B cell (primary cell): ENCODE measurements around the gene FAM222A. TPM values are rescaled to one million over a fixed set of nuclear protein-coding genes. Genes with fewer than 3 reads are reported as not detected.

ENCODE experiments used
- ATAC-seq: fragments of 200-7000 bp; cut with Tn5 transposase; one replicate; pipeline ENCODE4 v1.10.0; 2021; ENCODE audit warnings: low read depth, mild to moderate bottlenecking, moderate number of reproducible peaks, moderate library complexity
- CTCF ChIA-PET: fragments of 350-600 bp; sonication (Branson Sonifier 250); formaldehyde crosslinking; loops from one replicate; lab custom pipeline; 2021; ENCODE audit warnings: antibody characterized with exemption, inconsistent platforms; lab: Charles Lee
- POLR2A ChIA-PET: fragments of 350-600 bp; sonication (Branson Sonifier 250); formaldehyde crosslinking; loops from one replicate; lab custom pipeline; 2021; ENCODE audit warnings: antibody characterized with exemption; lab: Charles Lee
- DNase-seq: peaks from one replicate; pipeline ENCODE4 v3.0.0; 2013
- H2AFZ ChIP-seq: 2 replicates; pipeline ENCODE4 v1.6.1; 2012; ENCODE audit warnings: mild to moderate bottlenecking, low read depth, low read length; ENCODE audit not compliant: insufficient read depth, poor library complexity, severe bottlenecking
- H3K27ac ChIP-seq, 2 donors: 1 replicate in 1 of 2; 2 replicates in 1 of 2; pipeline ENCODE4 v1.5.1; 2012 to 2013; ENCODE audit warnings: low read length in 2 of 2, mild to moderate bottlenecking in 2 of 2, moderate library complexity in 1 of 2
- H3K27me3 ChIP-seq, 4 experiments: fragments of 200-600 bp in 1 of 4; sonication (generic) in 1 of 4; replicated peaks in 1 of 4; 1 replicate in 2 of 4; 2 replicates in 2 of 4; pipeline versions ENCODE4 v1.6.1 to v1.7.0; 2013 to 2016; ENCODE audit warnings: low read length in 3 of 4, mild to moderate bottlenecking in 2 of 4, mixed read lengths in 1 of 4, moderate library complexity in 1 of 4; ENCODE audit not compliant: insufficient read depth in 4 of 4, control insufficient read depth in 3 of 4; ENCODE audit errors: control extremely low read depth in 1 of 4
- H3K36me3 ChIP-seq, 2 experiments: replicated peaks in 1 of 2; 1 replicate in 1 of 2; 2 replicates in 1 of 2; pipeline versions ENCODE4 v1.6.1 to v1.7.1; 2013; ENCODE audit warnings: low read length in 1 of 2; ENCODE audit not compliant: insufficient read depth in 2 of 2, control insufficient read depth in 1 of 2; ENCODE audit errors: control extremely low read depth in 1 of 2, extremely low read depth in 1 of 2
- H3K4me1 ChIP-seq, 2 donors: fragments of 200-600 bp in 1 of 2; sonication (generic) in 1 of 2; 1 replicate in 1 of 2; 2 replicates in 1 of 2; pipeline versions ENCODE4 v1.5.1 to v1.6.1; 2013 to 2017; ENCODE audit warnings: low read length in 2 of 2; ENCODE audit not compliant: control insufficient read depth in 2 of 2, insufficient read depth in 2 of 2
- H3K4me2 ChIP-seq: replicated peaks from 2 replicates; pipeline ENCODE3; 2012; ENCODE audit warnings: mild to moderate bottlenecking, low read depth, low read length; ENCODE audit not compliant: poor library complexity, severe bottlenecking
- H3K4me3 ChIP-seq, 5 experiments: fragments of 200-600 bp in 1 of 5; sonication (generic) in 1 of 5; 1 replicate in 3 of 5; 2 replicates in 2 of 5; pipeline versions ENCODE4 v1.5.1 to v1.7.0; 2011 to 2016; ENCODE audit warnings: low read length in 4 of 5, mild to moderate bottlenecking in 4 of 5, low read depth in 2 of 5, control low read depth in 1 of 5, moderate library complexity in 1 of 5; ENCODE audit not compliant: insufficient read depth in 1 of 5; ENCODE audit errors: control extremely low read depth in 1 of 5, extremely low read depth in 1 of 5
- H3K79me2 ChIP-seq: fragments of 200-600 bp; sonication (generic); one replicate; pipeline ENCODE4 v1.6.0; 2016; ENCODE audit warnings: low read length; ENCODE audit not compliant: control insufficient read depth, insufficient read depth
- H3K9ac ChIP-seq: fragments of 200-600 bp; sonication (generic); 2 replicates; pipeline ENCODE4 v1.6.1; 2017; ENCODE audit warnings: mild to moderate bottlenecking, low read length, moderate library complexity
- H3K9me3 ChIP-seq, 3 donors: one replicate each; pipeline versions ENCODE4 v1.6.1 to v1.7.1; 2013; ENCODE audit warnings: low read length in 2 of 3; ENCODE audit not compliant: control insufficient read depth in 2 of 3, insufficient read depth in 1 of 3; ENCODE audit errors: control extremely low read depth in 1 of 3
- H4K20me1 ChIP-seq: 2 replicates; pipeline ENCODE4 v1.6.0; 2012; ENCODE audit warnings: mild to moderate bottlenecking, low read length; ENCODE audit not compliant: insufficient read depth, control insufficient read depth, poor library complexity, severe bottlenecking
- H3K27ac Mint-ChIP-seq: one replicate; pipeline ENCODE4 v1.8.0; 2021; ENCODE audit warnings: mixed read lengths
- H3K27me3 Mint-ChIP-seq: one replicate; pipeline ENCODE4 v1.8.0; 2021; ENCODE audit warnings: mixed read lengths
- H3K4me1 Mint-ChIP-seq: one replicate; pipeline ENCODE4 v1.8.0; 2021; ENCODE audit warnings: mixed read lengths
- H3K4me3 Mint-ChIP-seq: one replicate; pipeline ENCODE4 v1.8.0; 2021; ENCODE audit warnings: mixed read lengths
- H3K9me3 Mint-ChIP-seq: one replicate; pipeline ENCODE4 v1.8.0; 2022; ENCODE audit warnings: mixed read lengths; ENCODE audit not compliant: insufficient read depth
- EZH2 ChIP-seq: IDR thresholded peaks from 2 replicates; pipeline ENCODE4 v1.6.1; 2012; ENCODE audit warnings: borderline replicate concordance, low read depth, mild to moderate bottlenecking, moderate library complexity, low read length; ENCODE audit not compliant: insufficient read depth, poor library complexity, severe bottlenecking
- WGBS: methylation state at CpG from one replicate; pipeline ENCODE4 v1.1.5; 2013; ENCODE audit warnings: missing lambda C conversion rate; ENCODE audit not compliant: insufficient coverage; 5-methylcytosine and 5-hydroxymethylcytosine counted together
- intact Hi-C: fragments of 100-400 bp; cut with micrococcal nuclease; formaldehyde crosslinking; loops from one replicate; pipeline ENCODE4 v1.10.0; 2022
- polyA plus RNA-seq: library from polyadenylated mRNA; depleted of rRNA; stranded (reverse); fragments of >200 nt; gene quantifications from 2 replicates; pipeline ENCODE4 v1.2.3, GENCODE V29; 2012
- total RNA-seq, 2 donors: library from RNA; stranded (reverse); fragments of 120-200 nt in 1 of 2; gene quantifications; 1 replicate in 1 of 2; 2 replicates in 1 of 2; pipeline versions ENCODE4 v1.2.3 to v1.2.4, GENCODE V29; 2013 to 2022
- TF ChIP-seq, protein P1 (sequence below): fragments of 200-600 bp; IDR thresholded peaks from one replicate; pipeline ENCODE4 v1.8.0; 2022; ENCODE audit warnings: antibody characterized with exemption, mild to moderate bottlenecking

The FAM222A gene
- total and polyA plus RNA-seq, 2 donors (not counting 1 experiment from before 2014, with no cell fraction given) = 0.49 to 4.6 TPM

DNA sequence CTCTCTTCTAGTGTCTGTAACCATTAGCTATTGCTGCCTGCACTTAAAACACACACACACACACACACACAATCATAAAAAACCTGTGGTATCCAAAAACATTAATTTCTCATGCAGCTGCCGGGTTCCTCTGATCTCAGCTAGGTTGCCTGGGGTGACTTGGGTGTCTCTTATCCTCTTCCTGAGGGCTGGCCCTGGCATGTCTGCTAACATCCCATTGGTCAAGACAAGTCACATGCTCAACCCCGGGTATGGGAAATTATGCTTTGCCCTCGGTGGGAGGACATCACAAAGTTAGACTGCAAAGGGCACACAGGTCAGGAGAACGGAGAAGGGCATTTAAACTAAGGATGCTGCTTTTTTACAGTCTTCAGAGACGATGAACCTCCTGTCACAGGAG is 63.9 kb downstream of the FAM222A start:
- POLR2A ChIA-PET = no interaction called here
- no peak for DNase-seq
- Mint-ChIP-seq H3K4me3 (no peak overlapping the region), H3K9me3 (no peaks in the 10 kb centered on the region), H3K27me3 (peaks cover 3% of the 10 kb centered on the region), H3K27ac (no peak overlapping the region), H3K4me1 (peaks cover 6% of the 10 kb centered on the region)
- no peaks in the 10 kb centered on the region for H3K36me3 ChIP-seq
- peaks cover 0 to 19% (median 0%) of the 10 kb centered on the region in 3 donors for H3K9me3 ChIP-seq
- no peaks in the 10 kb centered on the region for H3K4me1 ChIP-seq
- TF ChIP-seq, protein P1, sequence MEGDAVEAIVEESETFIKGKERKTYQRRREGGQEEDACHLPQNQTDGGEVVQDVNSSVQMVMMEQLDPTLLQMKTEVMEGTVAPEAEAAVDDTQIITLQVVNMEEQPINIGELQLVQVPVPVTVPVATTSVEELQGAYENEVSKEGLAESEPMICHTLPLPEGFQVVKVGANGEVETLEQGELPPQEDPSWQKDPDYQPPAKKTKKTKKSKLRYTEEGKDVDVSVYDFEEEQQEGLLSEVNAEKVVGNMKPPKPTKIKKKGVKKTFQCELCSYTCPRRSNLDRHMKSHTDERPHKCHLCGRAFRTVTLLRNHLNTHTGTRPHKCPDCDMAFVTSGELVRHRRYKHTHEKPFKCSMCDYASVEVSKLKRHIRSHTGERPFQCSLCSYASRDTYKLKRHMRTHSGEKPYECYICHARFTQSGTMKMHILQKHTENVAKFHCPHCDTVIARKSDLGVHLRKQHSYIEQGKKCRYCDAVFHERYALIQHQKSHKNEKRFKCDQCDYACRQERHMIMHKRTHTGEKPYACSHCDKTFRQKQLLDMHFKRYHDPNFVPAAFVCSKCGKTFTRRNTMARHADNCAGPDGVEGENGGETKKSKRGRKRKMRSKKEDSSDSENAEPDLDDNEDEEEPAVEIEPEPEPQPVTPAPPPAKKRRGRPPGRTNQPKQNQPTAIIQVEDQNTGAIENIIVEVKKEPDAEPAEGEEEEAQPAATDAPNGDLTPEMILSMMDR = no peak
- TF ChIP-seq EZH2 = no peak
- no peak overlapping the region for H3K4me3 ChIP-seq
- no peak overlapping the region for H3K9ac ChIP-seq
- ATAC-seq = no peak
- no peak overlapping the region for H3K4me2 ChIP-seq
- intact Hi-C loops = no loop called here
- no peaks in the 10 kb centered on the region for H3K27me3 ChIP-seq
- H3K79me2 ChIP-seq = no peaks in the 10 kb centered on the region
- 60% methylated on average over 4 of the region's 5 CpGs for WGBS
- H2AFZ ChIP-seq = peak overlapping the region; percentile 16
- no peaks in the 10 kb centered on the region for H4K20me1 ChIP-seq
- CTCF ChIA-PET = interaction anchor here (0.5 to 4.6 kb wide), 3 partner anchors 179 to 1855 kb away, joined by 3 to 58 read pairs (median 7); no protein-coding TSS in a partner anchor
- no peak overlapping the region for H3K27ac ChIP-seq

DNA sequence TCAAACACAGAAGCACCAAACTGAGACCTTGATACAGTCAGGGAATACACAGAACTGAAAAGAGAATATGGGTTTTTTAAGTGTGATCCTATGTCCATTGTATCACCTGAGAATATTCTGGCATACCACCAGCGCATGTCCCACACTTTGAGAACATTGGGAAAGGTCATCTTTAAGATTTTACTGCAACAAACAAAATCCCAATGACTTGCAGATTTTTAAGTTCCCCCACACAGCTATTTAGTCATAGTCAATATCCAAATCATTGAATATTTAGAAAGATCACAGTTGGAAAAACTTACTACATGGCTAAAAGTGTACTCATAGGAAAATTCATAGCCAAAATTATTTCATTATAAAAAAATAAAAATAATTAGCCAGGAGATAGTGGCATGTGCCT is 65.1 kb downstream of the FAM222A start:
- no peaks in the 10 kb centered on the region for H3K79me2 ChIP-seq
- peaks cover 0 to 19% (median 0%) of the 10 kb centered on the region in 3 donors for H3K9me3 ChIP-seq
- Mint-ChIP-seq H3K9me3 (no peaks in the 10 kb centered on the region), H3K27ac (no peak overlapping the region), H3K4me1 (peaks cover 2% of the 10 kb centered on the region), H3K4me3 (no peak overlapping the region), H3K27me3 (peaks cover 3% of the 10 kb centered on the region)
- no peaks in the 10 kb centered on the region for H3K4me1 ChIP-seq
- H3K4me2 ChIP-seq = no peak overlapping the region
- H3K4me3 ChIP-seq = no peak overlapping the region
- H4K20me1 ChIP-seq = no peaks in the 10 kb centered on the region
- ChIA-PET POLR2A (no interaction called here), CTCF (interaction anchor here (1.5 to 2.1 kb wide), 2 partner anchors 182 to 184 kb away, joined by 3 to 7 read pairs; no protein-coding TSS in a partner anchor)
- DNase-seq (no peak), ATAC-seq (no peak)
- intact Hi-C loops = no loop called here
- no CpG with 5 or more reads among the region's 1 CpG for WGBS
- H3K27ac ChIP-seq = no peak overlapping the region
- no peaks in the 10 kb centered on the region for H3K27me3 ChIP-seq
- H2AFZ ChIP-seq = no peak overlapping the region
- no peaks in the 10 kb centered on the region for H3K36me3 ChIP-seq
- H3K9ac ChIP-seq = no peak overlapping the region
- no peak for TF ChIP-seq EZH2
- TF ChIP-seq, protein P1 = no peak
